SKM-1 (cell line): Measurements from ENCODE around the gene STARD9.
"Not testable (repeated sequence)": the region's sequence is repeated elsewhere in the genome, so short reads cannot be mapped to it uniquely, and the experiment has no call there.

ENCODE experiments used
- DNase-seq: peaks from one replicate; lab custom pipeline; 2025; ENCODE audit not compliant: unreplicated experiment; lab: John Stamatoyannopoulos, UW

STARD9 gene

DNA sequence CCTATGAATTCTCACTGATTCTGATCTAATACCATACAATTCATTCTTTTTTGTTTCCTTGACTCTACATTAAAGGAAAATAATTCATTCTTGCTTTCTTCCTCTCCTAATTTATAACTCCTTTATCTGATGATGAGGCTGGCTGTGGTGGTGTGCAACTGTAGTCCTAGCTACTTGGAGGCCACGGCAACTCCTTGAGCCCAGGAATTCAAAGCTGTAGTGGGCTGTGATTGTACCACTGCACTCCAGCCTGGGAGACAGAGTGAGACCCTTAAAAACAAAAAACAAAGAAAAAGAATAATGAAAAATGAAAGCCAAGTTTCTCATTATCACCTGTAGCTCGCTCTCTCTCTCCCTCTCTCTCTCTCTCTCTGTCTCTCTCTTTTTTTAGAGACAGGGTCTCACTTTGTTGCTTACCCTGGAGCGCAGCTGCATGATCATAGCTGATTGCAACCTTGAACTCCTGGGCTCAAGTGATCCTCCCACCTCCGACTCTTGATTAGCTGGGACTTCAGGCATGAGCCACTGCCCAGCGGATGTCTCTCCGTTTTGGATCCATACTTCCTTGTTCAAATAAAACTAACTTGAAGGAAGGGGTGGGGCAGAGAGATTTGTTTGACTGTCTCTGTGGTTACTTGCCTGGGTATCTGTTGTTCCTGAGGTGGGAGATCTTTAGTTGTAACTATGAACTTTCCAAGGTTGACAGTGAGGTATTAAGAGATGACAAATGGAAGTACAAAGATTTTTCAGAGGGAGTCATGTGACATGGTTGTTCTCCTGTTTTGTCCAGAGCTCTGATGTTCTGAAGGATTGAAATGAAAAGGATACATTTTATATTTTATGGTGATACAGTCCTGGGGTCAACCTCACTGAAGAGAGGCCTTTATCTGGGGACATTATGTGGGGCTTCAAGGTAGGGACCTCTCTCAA is 46.9 kb downstream of the STARD9 start:
- no peak for DNase-seq

DNA sequence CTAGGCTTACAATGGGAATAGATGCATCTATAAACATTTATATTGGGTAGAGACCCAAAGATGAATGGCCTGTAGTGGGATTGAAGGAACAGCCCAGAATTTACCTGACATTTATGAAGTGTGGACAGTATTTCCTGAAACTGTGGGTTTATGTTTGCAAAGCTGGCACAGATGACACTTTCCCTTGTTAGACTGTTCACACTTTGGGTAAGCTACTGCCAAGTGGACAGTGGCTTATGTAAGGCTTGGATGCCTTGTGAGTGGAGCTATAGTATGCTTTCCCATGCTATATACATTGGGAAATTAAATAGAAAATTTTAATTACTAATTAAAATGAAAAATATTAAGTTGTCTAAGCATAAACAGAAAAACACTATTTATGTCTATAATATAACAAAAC is 48.5 kb downstream of the STARD9 start:
- DNase-seq: no peak

DNA sequence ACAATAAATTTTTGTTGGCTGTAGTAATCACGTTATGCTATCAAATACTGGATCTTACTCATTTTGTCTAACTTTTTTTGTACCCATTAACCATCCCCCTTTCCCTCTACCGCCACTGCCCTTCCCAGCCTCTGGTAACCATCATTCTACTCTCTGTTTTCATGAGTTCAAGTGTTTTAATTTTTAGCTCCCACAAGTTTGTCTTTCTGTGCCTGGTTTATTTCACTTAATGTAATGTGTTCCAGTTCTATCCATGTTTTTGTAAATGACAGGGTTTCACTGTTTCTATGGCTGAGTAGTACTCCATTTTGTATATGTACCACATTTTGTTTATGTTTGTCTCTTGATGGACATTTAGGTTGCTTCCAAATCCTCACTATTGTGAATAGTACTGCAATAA is 52.1 kb downstream of the STARD9 start:
- no peak for DNase-seq

DNA sequence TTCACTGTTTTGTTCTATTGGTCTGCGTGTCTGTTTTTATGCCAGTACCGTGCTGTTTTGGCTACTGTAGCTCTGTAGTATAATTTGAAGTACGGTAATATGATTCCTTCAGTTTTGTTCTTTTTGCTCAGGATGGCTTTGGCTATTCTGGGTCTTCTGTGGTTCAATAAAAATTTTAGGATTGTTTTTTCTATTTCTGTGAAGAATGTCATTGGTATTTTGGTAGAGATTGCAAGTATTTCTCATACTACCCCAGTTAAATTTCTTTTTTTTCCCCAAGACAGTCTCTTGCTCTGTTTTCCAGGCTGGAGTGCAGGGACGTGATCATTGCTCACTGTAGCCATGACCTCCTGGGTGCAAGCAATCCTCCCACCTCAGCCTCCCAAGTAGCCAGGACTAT is 53.4 kb downstream of the STARD9 start:
- no peak for DNase-seq

DNA sequence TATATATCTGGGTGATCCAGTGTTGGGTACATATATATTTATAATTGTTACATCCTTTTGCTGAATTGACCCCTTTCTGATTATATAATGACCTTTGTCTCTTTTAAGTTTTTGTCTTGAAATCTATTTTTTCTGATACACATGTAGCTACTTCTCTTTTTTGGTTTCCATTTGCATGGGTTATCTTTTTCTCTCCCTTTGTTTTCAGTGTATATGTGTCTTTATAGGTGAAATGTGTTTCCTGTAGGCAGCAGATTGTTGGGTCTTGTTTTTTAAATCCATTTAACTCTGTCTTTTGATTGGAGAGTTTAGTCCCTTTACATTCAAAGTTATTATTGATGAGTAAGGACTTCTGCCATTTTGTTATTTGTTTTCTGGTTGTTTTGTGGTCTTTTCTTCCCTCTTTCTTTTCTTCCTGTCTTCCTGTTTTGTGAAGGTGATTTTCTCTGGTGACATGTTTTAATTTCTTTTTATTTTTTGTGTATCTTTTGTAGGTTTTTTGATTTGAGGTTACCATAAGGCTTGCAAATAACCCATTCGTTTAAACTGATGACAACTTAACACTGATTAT is 56.8 kb downstream of the STARD9 start:
- DNase-seq: no peak

DNA sequence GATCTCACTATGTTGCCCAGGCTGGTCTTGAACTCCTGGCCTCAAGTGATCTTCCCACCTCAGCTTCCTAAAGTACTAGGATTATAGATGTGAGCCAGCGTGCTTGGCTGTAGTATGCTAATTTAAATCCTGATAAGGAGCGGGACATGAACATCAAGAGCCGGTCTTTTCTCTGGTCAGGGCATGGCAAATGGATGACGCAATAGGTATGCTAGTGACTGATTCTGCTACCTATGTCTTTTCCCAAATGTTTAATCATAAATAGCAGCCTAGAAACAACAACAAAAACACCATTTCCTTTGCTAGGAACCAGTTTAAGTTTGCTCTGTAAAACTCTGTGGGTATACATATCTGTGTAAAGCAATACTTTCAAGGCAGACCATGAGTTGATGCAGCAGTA is 64.7 kb downstream of the STARD9 start:
- no peak for DNase-seq

DNA sequence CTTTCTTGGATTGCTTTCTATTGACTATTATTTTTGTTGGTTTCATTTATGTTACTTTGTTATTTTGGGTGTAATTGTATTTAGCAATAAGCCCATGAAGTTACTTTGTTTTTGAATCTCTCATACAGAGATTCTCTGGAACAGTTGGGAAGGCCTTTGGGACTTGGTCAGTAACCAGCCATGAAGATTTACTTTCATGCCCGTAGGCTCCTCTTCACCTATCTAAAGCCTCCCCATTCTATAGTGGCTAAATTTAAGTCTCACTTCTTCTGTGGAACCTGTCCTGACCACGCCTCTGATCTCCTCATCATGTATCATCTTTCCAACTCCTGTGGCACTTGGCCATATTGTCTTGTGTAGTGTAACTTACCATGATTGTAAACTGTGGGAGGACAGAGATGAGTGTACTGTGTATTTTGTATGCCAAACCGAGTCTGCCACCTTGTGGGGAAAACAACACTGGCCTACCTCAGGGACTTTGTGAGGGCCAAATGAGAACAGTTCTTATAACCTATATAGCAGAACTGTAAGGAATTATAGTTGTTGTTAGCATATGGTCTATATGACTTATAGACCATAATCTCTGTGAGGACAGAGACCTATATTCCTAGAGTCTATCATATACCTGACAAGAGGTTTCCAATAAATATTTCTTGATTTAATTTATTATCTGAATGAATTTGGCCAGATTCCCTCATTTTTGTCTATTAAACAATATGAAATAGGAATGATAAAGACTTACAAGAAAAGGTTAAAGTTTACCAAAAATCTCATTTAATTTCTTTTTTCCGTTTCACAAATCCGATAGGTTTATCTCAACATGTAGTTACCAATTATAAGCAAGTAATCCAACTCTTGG is 75.0 kb downstream of the STARD9 start:
- peak; percentile 48 for DNase-seq

DNA sequence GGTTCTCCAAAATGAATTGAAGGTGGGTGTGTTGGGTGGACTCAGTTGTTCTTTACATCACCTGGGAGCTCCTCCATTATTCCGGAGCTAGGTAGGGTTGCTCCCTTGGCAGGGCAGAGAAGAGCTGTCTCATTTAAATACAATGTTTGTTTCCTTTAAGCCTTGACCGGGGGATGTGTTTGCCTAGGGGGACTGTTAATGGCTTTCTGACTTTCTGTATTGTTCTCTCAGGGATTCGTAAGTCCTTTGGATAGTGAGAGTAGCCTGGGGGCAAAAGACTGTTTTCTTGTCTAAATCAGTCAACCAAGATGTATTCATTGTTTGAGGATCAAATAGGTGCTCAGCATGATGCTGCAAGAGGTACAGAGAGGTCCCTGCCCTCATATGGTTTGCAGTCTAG is 90.4 kb downstream of the STARD9 start:
- no peak for DNase-seq

DNA sequence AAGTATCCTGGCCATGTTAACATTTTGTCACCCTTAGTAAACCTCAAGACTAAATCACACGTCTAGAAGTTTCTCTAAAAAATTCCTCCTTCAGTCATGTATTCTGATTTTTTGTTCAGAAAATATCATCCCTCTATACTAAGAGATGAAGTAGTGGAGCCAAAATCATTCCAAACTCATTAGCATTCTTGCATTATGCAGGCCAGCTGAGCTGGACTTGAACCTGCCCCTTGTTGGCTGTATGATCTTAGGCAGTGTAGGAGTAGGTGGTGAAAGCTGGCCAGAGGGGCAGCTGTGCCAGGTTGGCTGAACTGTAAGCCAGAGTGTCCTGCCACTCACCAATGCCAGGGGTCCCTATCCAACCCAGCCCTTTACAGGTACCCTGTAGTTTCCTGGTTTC is 92.4 kb downstream of the STARD9 start:
- no peak for DNase-seq

DNA sequence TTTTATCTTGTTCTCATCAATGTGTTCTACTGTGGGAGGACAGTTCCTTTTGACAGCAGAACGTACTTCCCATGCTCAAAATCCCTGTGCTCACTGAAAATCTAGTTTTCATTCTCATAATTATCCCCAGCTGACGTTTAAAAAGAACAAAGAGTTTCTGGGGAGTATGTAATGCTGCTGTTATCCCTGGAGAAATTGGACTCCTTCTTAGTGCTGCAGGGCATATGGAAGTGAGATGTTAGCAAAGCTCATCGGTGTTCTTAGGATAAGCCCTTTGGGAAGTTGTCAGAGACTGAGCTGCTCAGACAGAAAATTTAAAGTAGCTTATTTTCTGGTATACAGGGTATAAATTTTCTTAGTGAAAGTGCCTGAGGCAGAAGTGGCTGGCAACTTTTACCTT is 95.0 kb downstream of the STARD9 start:
- no peak for DNase-seq

DNA sequence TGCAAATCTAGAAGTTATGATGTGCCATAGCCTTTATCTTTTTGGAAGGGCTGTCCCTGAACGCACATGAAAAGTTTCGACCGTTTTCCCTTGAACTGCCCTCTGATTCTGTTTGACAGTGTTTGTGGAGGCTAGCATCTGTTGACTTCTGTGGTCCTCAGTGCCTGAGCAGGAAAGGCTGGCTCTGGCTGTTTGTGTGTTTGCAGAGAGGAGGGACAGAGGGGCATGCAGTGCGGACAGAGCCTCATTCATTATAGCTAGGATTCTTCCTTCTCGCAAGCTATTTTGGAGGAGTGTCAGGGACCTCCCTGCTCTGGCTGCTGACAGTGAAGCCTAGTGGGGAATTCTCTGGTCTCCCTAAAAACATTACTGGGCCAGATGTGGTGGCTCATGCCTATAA is 97.0 kb downstream of the STARD9 start:
- DNase-seq: no peak

DNA sequence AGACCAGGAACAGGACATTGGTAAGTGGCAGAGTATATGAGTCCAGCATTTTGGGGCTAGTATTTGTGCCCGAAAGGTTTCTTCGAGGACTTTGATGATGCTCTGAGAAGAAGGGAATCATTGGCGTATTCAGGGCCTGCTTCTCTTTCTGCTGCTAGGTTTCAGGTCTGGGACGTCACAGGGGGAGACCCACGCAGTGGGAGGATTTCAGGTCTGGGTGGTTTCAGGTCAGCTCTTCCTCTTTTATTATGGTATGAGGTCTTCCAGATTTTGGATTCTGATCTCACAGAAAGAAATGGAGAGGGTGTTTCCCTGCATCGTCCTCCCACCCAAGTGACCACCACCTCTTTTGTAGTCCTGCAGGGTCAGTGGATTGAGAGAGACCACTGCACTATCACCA is 99.1 kb downstream of the STARD9 start:
- no peak for DNase-seq

DNA sequence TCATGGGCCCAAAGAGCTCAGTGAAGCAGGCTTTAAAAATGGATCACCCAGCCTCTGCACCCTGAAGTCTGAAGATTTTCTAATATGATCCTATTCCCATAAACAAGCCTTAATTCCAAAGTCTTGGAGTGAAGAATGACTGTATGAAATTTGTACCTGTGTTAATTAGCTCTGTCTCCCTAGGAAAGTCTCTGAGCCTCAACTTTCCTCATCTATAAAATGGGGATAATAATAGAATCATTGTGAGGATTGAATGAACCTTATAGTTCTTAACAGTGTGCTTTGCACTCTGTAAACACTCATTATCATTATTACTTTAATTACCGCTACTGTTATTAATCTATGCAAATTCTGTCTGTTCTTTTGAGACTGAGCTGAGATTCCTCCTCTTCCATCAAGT is 99.6 kb downstream of the STARD9 start:
- no peak for DNase-seq

DNA sequence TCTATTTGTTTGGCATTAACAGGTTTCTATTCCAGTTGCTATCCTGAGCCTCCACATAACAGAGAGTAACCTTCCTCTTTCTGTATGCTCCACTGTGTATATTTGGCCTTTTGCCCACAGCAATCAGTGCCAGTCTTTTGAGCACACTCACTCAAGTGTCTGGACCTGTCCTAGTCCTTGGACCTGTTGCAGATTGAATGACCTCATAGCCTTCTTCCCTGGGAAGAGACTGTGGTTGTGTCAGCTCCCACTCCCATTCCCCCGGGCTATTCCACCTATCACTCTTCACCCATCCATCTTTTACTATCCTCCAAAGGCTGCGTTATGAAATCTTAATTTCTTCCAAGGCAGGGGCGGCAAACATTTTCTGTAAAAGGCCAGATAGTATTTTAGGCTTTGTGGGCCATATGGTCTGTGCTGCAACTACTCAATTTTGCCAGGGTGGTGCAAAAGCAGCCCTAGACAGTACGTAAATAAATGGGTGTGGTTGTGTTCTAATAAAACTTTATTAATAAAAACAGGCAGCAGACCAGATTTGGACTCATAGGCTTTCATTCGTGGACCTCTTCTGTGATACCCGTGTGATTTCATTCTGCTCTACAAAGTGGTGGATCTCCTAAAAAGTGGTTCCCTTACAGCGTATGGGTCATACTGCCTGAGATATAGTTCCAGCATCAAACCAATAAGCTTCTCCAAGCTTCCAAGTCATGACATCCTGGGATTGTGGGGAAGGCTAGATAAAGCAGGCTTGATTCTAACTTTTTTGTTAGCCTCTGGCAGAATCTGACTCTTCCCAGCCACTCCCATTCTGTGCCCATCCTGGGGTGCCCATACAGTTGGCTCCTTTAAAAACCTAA is 104.1 kb downstream of the STARD9 start:
- no peak for DNase-seq

DNA sequence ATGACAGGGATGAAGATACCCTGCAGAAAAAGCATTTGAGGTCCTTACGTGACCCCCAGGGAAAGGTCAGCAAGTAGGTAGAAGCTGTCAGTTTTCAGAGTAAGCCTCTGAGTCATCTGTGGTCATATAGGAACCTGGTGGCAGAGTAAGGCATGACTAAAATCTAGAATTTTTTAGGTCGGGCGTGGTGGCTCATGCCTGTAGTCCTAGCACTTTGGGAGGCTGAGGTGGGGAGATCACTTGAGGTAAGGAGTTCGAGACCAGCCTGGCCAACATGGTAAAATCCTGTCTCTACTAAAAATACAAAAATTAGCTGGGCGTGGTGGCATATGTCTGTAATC is 104.7 kb downstream of the STARD9 start:
- DNase-seq: not testable (repeated sequence)

DNA sequence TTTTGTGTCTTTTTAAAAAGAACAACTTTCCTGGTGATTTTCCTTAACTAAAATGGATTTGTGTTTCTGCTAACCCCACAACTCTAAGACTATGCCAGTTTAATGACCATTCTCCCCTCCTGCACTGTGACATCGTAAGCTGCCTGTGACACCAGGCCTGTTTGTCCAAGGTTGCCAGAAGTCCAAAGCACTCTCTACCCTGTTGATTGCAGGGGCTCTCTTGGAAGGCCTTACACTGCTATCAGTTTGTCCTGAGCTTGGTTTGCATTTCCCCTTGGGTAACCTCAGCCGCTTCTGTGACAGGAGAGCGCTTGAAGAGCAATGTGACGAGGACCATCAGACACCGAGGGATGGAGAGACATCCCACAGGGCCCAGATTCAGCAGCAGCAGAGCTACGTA is 105.7 kb downstream of the STARD9 start:
- no peak for DNase-seq

DNA sequence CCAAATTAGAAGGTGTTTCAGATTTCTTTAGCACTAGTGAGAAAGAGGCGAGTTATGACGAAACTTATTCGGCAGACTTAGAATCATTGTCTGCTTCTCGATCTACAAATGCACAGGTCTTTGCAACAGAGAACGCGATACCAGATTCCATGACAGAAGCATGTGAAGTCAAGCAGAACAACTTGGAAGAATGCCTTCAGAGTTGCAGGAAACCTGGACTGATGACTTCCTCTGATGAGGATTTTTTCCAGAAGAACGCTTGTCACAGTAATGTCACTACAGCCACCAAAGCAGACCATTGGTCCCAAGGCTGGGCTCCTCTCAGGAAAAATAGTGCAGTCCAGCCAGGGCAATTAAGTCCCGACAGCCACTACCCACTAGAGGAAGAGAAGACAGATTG is 110.9 kb downstream of the STARD9 start:
- DNase-seq: no peak

DNA sequence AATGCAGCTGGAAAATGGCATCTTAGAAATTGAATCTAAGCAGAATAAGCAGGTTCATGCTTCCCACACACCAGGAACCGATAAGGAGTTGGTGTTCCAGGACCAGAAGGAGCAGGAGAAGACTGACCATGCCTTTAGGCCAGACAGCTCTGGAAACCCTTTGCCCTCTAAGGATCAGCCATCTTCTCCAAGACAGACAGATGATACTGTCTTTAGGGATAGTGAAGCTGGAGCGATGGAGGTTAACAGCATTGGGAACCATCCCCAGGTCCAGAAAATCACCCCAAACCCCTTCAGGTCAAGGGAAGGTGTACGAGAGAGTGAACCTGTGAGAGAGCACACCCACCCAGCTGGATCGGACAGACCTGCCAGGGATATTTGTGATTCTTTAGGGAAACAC is 112.3 kb downstream of the STARD9 start:
- DNase-seq: no peak

DNA sequence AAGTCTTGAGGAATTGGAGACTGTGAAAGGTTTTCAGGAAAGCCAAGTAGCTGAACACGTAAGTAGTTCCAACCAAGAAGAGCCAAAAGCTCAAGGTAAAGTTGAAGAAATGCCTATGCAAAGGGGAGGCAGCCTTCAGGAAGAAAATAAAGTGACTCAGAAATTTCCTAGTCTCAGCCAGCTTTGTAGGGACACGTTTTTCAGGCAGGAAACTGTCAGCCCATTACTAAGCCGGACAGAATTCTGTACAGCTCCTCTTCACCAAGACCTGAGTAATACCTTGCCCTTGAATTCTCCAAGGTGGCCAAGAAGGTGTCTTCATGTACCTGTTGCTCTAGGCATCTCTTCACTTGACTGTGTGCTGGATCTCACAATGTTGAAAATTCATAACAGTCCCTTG is 112.9 kb downstream of the STARD9 start:
- no peak for DNase-seq

DNA sequence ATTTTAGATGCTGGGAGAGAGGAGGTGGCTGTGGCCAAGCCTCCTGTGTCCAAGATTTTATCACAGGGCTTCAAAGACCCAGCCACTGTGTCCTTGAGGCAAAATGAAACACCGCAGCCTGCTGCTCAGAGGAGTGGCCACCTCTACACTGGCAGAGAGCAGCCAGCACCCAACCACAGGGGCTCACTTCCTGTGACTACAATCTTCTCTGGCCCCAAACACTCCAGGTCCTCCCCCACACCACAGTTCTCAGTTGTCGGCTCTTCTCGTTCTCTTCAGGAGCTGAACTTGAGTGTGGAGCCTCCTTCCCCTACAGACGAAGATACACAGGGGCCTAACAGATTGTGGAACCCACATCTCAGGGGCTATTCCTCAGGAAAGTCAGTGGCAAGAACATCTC is 115.9 kb downstream of the STARD9 start:
- no peak for DNase-seq

DNA sequence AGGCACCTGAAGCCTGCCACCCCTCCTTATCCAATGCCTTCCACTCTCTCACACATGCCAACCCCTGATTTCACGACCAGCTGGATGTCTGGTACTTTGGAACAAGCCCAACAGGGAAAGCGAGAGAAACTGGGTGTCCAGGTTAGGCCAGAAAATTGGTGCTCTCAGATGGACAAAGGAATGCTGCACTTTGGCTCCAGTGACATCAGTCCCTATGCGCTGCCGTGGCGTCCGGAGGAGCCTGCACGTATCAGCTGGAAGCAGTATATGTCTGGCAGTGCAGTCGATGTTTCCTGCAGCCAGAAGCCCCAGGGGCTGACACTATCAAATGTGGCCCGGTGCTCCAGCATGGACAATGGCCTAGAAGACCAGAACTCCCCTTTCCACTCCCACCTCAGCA is 116.4 kb downstream of the STARD9 start:
- DNase-seq: no peak
